Activated T-cell treated with anti-CD3 and anti-CD28 coated beads, Interleukin-2, amount 50 U/mL, for 24 hours (primary cell): Measurements from ENCODE around the gene ATP5PO.
A peak's percentile ranks its signal among the peaks of the same experiment; 100 is the strongest.
"Not testable (repeated sequence)": the region's sequence is repeated elsewhere in the genome, so short reads cannot be mapped to it uniquely, and the experiment has no call there.

Experiments
- DNase-seq: peaks from one replicate; pipeline ENCODE4 v3.0.0-alpha.2; 2020
- H3K27ac Mint-ChIP-seq: 2 replicates; pipeline ENCODE4 v1.8.0; 2020; ENCODE audit warnings: mild to moderate bottlenecking, mixed read lengths
- H3K27me3 Mint-ChIP-seq: 2 replicates; pipeline ENCODE4 v1.8.0; 2020; ENCODE audit warnings: mixed read lengths
- H3K36me3 Mint-ChIP-seq: 2 replicates; pipeline ENCODE4 v1.8.0; 2020; ENCODE audit warnings: low read depth, mixed read lengths
- H3K4me1 Mint-ChIP-seq: 2 replicates; pipeline ENCODE4 v1.8.0; 2020; ENCODE audit warnings: low read depth, mixed read lengths
- H3K4me3 Mint-ChIP-seq: 2 replicates; pipeline ENCODE4 v1.8.0; 2020; ENCODE audit warnings: mild to moderate bottlenecking, moderate library complexity, mixed read lengths
- H3K9me3 Mint-ChIP-seq: 2 replicates; pipeline ENCODE4 v1.8.0; 2020; ENCODE audit warnings: mixed read lengths

Gene ATP5PO

GRCh38 chr21:33875026-33875695, 40.4 kb downstream of the ATP5PO start:
- no peak overlapping the region for H3K27ac Mint-ChIP-seq

GRCh38 chr21:33874161-33874560, 41.4 kb downstream of the ATP5PO start:
- Mint-ChIP-seq H3K27me3 (no peaks in the 10 kb centered on the region), H3K4me1 (no peaks in the 10 kb centered on the region), H3K9me3 (no peaks in the 10 kb centered on the region), H3K27ac (no peak overlapping the region), H3K4me3 (no peak overlapping the region), H3K36me3 (no peaks in the 10 kb centered on the region)
- DNase-seq = no peak

More at GRCh38 chr21:33875026-33875695, 40.4 kb downstream of the ATP5PO start:
- Mint-ChIP-seq H3K27me3 (no peaks in the 10 kb centered on the region), H3K9me3 (no peaks in the 10 kb centered on the region), H3K4me3 (no peak overlapping the region), H3K4me1 (no peaks in the 10 kb centered on the region), H3K36me3 (no peaks in the 10 kb centered on the region)
- no peak for DNase-seq

GRCh38 chr21:33872881-33873515, 42.6 kb downstream of the ATP5PO start:
- no peaks in the 10 kb centered on the region for H3K4me1 Mint-ChIP-seq
- H3K27ac Mint-ChIP-seq = no peak overlapping the region
- H3K9me3 Mint-ChIP-seq = no peaks in the 10 kb centered on the region
- DNase-seq = no peak
- H3K27me3 Mint-ChIP-seq = no peaks in the 10 kb centered on the region
- H3K4me3 Mint-ChIP-seq = no peak overlapping the region
- no peaks in the 10 kb centered on the region for H3K36me3 Mint-ChIP-seq

- DNase-seq = no peak
- Mint-ChIP-seq H3K4me1 (peaks cover 2% of the 10 kb centered on the region), H3K27me3 (peaks cover 2% of the 10 kb centered on the region), H3K27ac (no peak overlapping the region), H3K4me3 (no peak overlapping the region), H3K36me3 (no peaks in the 10 kb centered on the region), H3K9me3 (no peaks in the 10 kb centered on the region)
Observed at GRCh38 chr21:33871171-33871570, 44.4 kb downstream of the ATP5PO start.

- Mint-ChIP-seq H3K36me3 (no peaks in the 10 kb centered on the region), H3K27me3 (peaks cover 2% of the 10 kb centered on the region), H3K4me3 (no peak overlapping the region), H3K27ac (no peak overlapping the region), H3K4me1 (peaks cover 2% of the 10 kb centered on the region), H3K9me3 (no peaks in the 10 kb centered on the region)
- no peak for DNase-seq
Observed at GRCh38 chr21:33870768-33871167, 44.8 kb downstream of the ATP5PO start.

DNA sequence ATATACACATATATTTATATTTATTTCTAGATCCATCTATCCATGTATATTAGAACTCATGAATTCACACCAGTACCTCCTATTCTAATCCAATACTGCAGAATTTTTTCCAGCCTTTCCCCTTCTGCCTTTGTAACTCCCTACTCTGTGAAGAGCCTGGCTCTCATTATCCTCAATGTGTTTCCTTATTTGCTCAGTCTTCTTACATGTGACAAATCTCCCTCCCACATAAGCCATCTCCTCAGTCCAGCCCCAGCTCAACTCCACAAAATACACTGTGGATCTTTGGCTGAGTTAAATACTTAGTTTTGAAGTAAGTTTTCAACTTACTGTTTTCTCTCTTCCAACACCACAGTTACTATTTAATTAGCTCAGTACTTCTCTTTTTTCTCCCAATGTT, 45.7 kb downstream of the ATP5PO start:
- H3K9me3 Mint-ChIP-seq = no peaks in the 10 kb centered on the region
- peaks cover 2% of the 10 kb centered on the region for H3K4me1 Mint-ChIP-seq
- H3K4me3 Mint-ChIP-seq = no peak overlapping the region
- H3K36me3 Mint-ChIP-seq = no peaks in the 10 kb centered on the region
- DNase-seq = no peak
- peaks cover 2% of the 10 kb centered on the region for H3K27me3 Mint-ChIP-seq
- H3K27ac Mint-ChIP-seq = no peak overlapping the region

DNA sequence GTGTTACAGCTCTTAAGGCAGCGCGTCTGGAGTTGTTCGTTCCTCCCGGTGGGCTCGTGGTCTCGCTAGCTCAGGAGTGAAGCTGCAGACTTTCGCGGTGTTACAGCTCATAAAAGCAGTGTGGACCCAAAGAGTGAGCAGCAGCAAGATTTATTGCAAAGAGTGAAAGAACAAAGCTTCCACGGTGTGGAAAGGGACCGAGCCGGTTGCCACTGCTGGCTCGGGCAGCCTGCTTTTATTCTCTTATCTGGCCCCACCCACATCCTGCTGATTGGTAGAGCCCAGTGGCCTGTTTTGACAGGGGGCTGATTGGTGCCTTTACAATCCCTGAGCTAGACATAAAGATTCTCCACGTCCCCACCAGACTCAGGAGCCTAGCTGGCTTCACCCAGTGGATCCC, 47.7 kb downstream of the ATP5PO start:
- not testable (repeated sequence) for H3K27ac Mint-ChIP-seq, H3K4me1 Mint-ChIP-seq, H3K9me3 Mint-ChIP-seq, DNase-seq, H3K27me3 Mint-ChIP-seq, H3K36me3 Mint-ChIP-seq
- peak overlapping the region; percentile 29 for H3K4me3 Mint-ChIP-seq

GRCh38 chr21:33866826-33867225, 48.8 kb downstream of the ATP5PO start:
- no peak overlapping the region for H3K4me3 Mint-ChIP-seq
- no peaks in the 10 kb centered on the region for H3K36me3 Mint-ChIP-seq
- H3K27ac Mint-ChIP-seq = no peak overlapping the region
- no peak for DNase-seq
- H3K4me1 Mint-ChIP-seq = peaks cover 2% of the 10 kb centered on the region
- H3K27me3 Mint-ChIP-seq = peaks cover 2% of the 10 kb centered on the region
- no peaks in the 10 kb centered on the region for H3K9me3 Mint-ChIP-seq

- H3K27ac Mint-ChIP-seq = no peak overlapping the region
- peaks cover 2% of the 10 kb centered on the region for H3K27me3 Mint-ChIP-seq
- H3K9me3 Mint-ChIP-seq = no peaks in the 10 kb centered on the region
- peaks cover 2% of the 10 kb centered on the region for H3K4me1 Mint-ChIP-seq
- DNase-seq = no peak
- no peak overlapping the region for H3K4me3 Mint-ChIP-seq
- H3K36me3 Mint-ChIP-seq = no peaks in the 10 kb centered on the region
Observed at GRCh38 chr21:33865996-33866575, 49.5 kb downstream of the ATP5PO start.

DNA sequence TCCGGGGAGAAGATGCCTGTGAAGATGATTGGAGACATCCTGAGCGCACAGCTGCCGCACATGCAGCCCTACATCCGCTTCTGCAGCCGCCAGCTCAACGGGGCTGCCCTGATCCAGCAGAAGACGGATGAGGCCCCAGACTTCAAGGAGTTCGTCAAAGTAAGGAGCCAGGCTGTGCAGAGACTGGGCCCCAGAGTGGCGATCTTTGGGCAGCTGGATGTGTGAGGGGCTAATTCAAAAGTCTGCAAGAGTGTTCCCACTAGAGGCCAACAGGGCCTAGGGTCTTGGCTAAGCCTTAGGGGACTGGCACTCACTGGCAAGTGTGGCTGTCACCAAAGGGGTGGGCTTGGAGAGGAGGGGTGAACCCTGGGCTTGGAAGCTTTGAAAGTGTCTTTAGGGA, 50.4 kb downstream of the ATP5PO start:
- Mint-ChIP-seq H3K4me3 (no peak overlapping the region), H3K4me1 (peaks cover 2% of the 10 kb centered on the region), H3K27ac (no peak overlapping the region), H3K36me3 (no peaks in the 10 kb centered on the region), H3K9me3 (no peaks in the 10 kb centered on the region), H3K27me3 (peaks cover 2% of the 10 kb centered on the region)
- no peak for DNase-seq

DNA sequence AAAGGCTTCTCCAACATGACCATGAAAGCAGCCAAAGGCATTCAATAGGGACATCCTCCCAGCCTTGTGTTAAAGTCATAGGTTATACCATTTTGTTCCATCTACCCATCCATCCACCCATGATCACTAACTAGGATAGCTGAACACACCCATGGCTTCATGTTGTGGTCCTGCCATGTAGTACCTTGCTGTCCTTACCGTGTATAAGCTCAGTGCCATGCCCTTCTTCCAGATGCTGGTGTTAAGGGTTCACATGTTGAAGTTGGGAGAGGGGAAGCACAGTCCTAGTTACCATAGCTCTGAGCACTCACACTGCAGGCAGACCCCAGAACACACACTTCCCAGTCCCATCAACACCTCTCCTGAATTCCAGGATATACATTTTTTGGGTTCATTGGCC, 51.5 kb downstream of the ATP5PO start:
- peaks cover 2% of the 10 kb centered on the region for H3K4me1 Mint-ChIP-seq
- H3K27ac Mint-ChIP-seq = no peak overlapping the region
- peaks cover 2% of the 10 kb centered on the region for H3K27me3 Mint-ChIP-seq
- DNase-seq = no peak
- H3K4me3 Mint-ChIP-seq = no peak overlapping the region
- no peaks in the 10 kb centered on the region for H3K36me3 Mint-ChIP-seq
- H3K9me3 Mint-ChIP-seq = no peaks in the 10 kb centered on the region

- not testable (repeated sequence) for H3K9me3 Mint-ChIP-seq
Observed at GRCh38 chr21:33863191-33863590, 52.4 kb downstream of the ATP5PO start.

DNA sequence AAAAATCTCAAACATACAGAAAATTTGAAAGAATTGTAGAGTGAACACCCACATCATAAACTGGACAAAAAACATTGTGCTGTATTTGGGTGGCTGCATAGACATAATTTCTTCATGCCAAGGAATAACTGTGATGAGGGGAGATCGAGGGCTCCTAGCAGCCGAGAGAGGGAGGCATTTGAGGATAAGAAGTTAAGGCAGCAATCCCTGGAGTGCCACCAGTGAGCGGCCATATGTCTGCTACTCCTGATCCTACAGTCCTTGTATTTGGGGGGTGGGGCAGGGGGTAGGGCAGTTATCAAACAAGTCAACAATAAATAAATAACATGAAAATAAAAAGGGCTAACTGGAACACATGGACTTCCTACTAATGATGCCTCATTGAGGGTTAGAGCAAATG, 54.5 kb downstream of the ATP5PO start:
- no peak overlapping the region for H3K27ac Mint-ChIP-seq
- no peaks in the 10 kb centered on the region for H3K9me3 Mint-ChIP-seq
- no peaks in the 10 kb centered on the region for H3K4me1 Mint-ChIP-seq
- DNase-seq = no peak
- H3K27me3 Mint-ChIP-seq = no peaks in the 10 kb centered on the region
- H3K4me3 Mint-ChIP-seq = no peak overlapping the region
- H3K36me3 Mint-ChIP-seq = no peaks in the 10 kb centered on the region

More at GRCh38 chr21:33863191-33863590, 52.4 kb downstream of the ATP5PO start:
- not testable (repeated sequence) for DNase-seq, H3K4me1 Mint-ChIP-seq, H3K36me3 Mint-ChIP-seq, H3K4me3 Mint-ChIP-seq, H3K27me3 Mint-ChIP-seq, H3K27ac Mint-ChIP-seq

DNA sequence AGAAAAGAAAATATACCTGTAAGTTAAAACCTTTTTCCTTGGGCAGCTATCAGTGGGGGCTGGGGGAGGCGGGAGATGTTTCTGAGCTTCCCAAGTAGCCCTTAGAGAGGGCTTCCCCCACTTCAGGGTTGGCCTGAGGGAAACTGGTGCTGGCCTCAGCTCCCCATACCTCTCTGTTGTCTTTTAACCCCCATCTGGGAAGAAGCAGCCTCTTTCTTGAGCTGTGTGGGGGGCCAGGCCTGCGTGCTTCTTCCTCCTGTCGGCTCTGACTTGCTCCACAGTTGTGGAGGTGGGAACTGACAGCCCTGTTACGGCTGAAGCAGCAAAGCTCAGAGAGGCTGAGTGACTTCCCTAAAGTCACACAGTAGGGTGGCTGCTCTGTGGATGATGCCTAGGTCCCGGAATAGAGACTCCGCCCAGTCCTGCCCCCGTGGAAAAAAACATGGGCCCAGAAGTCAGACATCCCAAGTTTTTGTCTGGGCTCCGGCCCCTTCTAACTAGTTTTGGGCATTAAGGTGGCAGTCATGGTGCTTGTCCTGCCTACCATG, 55.2 kb downstream of the ATP5PO start:
- no peak for DNase-seq
- Mint-ChIP-seq H3K4me3 (no peak overlapping the region), H3K4me1 (no peaks in the 10 kb centered on the region), H3K36me3 (no peaks in the 10 kb centered on the region), H3K9me3 (no peaks in the 10 kb centered on the region), H3K27ac (no peak overlapping the region), H3K27me3 (no peaks in the 10 kb centered on the region)
